NCI-H2171 treated with DMSO at 0.1 percent for 48 hours (cell line): Measurements from ENCODE around the gene CRYBG1.
A peak's percentile ranks its signal among the peaks of the same experiment; 100 is the strongest.
"Not testable (repeated sequence)": the region's sequence is repeated elsewhere in the genome, so short reads cannot be mapped to it uniquely, and the experiment has no call there.

Source experiments
- DNase-seq: peaks from one replicate; lab custom pipeline; 2025; lab: John Stamatoyannopoulos, UW

Gene CRYBG1

DNA sequence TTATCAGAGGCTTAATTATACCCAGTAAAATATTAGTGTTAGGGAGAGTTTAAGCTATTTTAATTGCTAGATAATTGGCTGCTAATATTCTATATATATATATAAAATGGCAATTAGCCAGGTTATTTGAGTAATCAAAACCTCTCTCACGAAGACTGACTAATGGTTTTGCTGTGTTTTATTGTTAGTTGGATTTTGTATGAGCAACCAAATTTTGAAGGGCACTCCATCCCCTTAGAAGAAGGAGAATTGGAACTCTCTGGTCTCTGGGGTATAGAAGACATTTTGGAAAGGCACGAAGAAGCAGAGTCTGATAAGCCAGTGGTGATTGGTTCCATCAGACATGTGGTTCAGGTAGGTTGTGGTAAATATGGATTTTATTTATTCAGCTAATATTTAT lies 166.6 kb downstream of the CRYBG1 start:
- DNase-seq = no peak

- DNase-seq = no peak
Observed at GRCh38 chr6:106527979-106528378, 167.5 kb downstream of the CRYBG1 start.

- no peak for DNase-seq
Observed at GRCh38 chr6:106528521-106528920, 168.0 kb downstream of the CRYBG1 start.

DNA sequence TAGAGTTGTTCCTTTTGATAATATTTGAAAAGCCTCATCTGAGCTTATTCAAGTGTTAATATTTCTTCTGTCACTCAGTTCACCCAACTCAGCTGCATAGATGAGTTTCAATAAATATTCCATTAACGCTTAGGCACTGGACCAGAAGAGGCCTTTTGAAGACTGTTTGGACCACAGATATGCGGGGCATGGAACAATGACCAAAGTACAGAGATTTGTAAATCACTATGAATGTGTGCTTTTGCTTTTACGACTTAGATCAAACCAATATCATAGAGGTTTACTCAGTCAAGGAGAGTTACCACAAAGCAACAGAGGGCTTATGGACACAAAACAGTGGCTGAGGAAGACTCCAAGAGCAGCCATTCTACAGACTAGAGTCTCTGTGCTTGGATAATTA lies 168.9 kb downstream of the CRYBG1 start:
- DNase-seq = no peak

GRCh38 chr6:106530026-106530425 lies 169.5 kb downstream of the CRYBG1 start:
- DNase-seq = no peak

GRCh38 chr6:106530502-106530901 lies 170.0 kb downstream of the CRYBG1 start:
- DNase-seq = no peak

GRCh38 chr6:106533054-106533453 lies 172.5 kb downstream of the CRYBG1 start:
- DNase-seq = no peak

DNA sequence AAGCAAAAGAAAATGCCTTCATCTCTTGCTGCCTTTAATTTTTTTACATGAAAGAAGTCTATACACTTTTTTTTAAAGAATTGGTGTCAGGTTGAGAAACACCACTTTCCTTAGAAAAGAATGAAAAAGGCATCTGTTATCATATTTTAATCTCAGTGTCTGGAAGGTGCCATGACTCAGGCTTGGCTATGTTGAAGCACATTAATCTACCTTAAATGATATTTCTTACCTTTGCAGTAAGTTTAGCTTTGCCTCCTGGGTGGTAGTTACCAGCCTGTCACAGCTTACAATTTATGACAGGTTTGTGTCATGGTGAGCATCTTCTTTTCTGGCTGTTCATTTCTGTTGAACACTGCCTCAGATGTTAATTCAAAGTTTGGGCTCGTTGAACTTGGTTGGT lies 173.5 kb downstream of the CRYBG1 start:
- DNase-seq = no peak

DNA sequence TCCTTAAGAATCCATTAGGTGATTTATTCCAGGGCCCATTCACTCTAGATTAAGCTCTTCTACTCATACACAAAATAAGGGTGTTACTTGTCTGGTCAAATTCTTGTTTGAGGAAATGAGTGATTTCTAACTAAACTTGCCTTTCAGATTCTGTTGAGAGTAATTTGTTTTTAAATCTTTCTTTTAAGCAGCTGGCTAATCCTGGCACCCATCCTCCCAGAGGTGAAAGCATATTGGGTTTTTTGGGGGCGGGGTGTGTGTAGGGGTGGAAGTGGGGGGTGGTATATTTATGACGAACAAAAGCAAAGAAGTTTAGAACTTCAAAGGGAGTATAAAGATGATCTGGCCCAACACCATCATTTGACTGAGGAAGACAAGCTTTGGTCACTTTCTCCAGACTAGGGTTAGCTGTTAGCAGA lies 174.1 kb downstream of the CRYBG1 start:
- no peak for DNase-seq

- DNase-seq = no peak
Observed at GRCh38 chr6:106535012-106535411, 174.5 kb downstream of the CRYBG1 start.

GRCh38 chr6:106536357-106536756 lies 175.8 kb downstream of the CRYBG1 start:
- DNase-seq = no peak

DNA sequence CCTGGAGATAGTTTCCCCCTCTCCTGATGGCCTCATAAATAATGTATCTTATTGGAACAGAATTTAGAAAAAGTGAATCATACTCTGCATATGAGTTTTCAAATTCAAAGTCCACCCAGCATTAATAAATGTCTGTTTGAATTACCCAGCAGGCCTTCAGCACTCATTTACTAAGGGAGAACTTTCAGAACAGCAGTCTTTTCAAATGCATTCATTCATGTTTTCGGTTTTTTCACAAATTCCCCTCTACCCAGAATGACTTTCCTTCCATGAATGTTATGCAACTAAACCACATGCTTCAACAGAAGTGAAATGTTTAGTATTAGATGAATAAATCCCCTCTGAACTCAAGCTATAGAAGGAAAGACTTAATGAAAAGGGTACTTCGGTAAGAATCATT lies 176.3 kb downstream of the CRYBG1 start:
- no peak for DNase-seq

- DNase-seq = no peak
Observed at GRCh38 chr6:106537662-106538061, 177.1 kb downstream of the CRYBG1 start.

- DNase-seq = no peak
Observed at GRCh38 chr6:106538145-106538544, 177.6 kb downstream of the CRYBG1 start.

GRCh38 chr6:106539936-106540335 lies 179.4 kb downstream of the CRYBG1 start:
- DNase-seq = no peak

GRCh38 chr6:106540432-106540831 lies 179.9 kb downstream of the CRYBG1 start:
- DNase-seq = no peak

- no peak for DNase-seq
Observed at GRCh38 chr6:106540907-106541306, 180.4 kb downstream of the CRYBG1 start.

DNA sequence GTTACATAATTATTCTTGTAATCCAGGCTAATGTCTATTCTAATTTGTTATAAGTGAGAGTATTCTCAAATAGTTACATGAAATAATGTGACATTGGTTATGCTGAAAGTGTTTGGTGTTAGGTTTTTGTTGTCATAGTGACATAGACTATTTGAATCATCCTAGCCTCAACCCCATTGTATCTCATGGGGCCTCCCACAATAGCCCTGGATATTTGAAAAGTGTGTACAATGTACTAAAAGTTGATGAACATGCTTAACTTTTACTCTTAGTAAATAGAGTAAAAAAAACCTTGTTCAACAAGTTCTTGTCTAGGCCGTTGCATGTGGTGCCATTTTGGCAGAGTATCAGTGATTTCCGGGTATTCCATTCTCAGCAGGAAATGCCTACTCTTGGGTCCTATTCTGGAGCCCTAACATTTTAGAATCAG lies 185.8 kb downstream of the CRYBG1 start:
- DNase-seq = no peak

DNA sequence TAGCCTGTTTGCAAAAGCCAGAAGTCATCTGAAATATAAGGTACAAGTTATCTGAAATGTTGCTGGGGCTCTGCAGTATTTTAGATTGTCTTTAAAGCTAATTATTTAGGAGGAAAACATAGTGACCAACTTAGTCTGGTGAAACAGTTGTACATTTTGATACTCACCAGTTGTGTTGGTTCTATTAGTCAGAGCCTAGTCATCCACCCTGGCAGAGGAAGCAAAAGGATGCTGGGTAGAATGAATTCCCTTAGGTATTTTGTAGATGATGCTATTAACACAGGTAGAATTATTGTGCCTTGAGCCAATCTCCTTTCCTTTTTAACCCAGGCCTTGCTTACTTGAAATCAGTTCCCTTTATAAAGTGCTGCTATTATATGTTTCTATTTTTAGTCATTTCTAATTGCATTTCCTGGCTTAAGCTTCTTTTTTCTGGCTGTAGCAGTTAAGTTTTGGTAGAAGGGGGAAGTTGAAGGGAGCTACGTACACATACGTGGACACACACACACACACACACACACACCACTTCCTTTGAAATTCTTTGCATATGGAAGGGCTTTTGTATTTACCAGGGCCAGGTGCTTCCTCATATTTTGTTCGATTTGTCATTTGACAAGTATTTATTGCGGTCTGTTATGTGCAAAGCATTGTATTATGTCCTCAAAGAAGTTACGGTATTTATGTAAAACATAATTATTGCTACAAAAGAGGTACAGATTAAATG lies 186.3 kb downstream of the CRYBG1 start:
- peak; percentile 31 for DNase-seq

GRCh38 chr6:106547601-106548453 lies 187.3 kb downstream of the CRYBG1 start:
- peak; percentile 71 for DNase-seq

- not testable (repeated sequence) for DNase-seq
Observed at GRCh38 chr6:106548926-106549455, 188.5 kb downstream of the CRYBG1 start.

GRCh38 chr6:106549521-106549920 lies 189.0 kb downstream of the CRYBG1 start:
- peak; percentile 17 for DNase-seq

DNA sequence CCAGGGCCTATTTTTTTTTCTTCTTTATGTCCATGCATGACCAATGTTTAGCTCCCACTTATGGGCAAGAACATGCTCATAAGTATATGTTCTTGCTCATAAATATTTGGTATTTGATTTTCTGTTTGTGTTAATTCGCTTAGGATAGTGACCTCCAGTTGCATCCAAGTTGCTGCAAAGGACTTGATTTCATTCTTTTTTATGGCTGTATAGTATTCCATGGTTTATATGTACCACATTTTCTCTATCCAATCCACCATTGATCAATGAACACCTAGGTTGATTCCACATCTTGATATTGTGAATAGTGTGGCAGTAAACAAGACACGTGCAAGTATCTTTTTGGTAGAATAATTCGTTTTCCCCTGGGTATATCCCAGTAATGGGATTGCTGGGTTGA lies 190.6 kb downstream of the CRYBG1 start:
- DNase-seq = no peak
